GM18508 (cell line): ENCODE measurements around the gene MRPL9.

Experiments used
- ATAC-seq: cut with Tn5 transposase; IDR thresholded peaks from one replicate; pipeline ENCODE4 v1.9.1; 2021; ENCODE audit warnings: moderate number of reproducible peaks; ENCODE audit not compliant: insufficient read depth, unreplicated experiment

The MRPL9 gene

DNA sequence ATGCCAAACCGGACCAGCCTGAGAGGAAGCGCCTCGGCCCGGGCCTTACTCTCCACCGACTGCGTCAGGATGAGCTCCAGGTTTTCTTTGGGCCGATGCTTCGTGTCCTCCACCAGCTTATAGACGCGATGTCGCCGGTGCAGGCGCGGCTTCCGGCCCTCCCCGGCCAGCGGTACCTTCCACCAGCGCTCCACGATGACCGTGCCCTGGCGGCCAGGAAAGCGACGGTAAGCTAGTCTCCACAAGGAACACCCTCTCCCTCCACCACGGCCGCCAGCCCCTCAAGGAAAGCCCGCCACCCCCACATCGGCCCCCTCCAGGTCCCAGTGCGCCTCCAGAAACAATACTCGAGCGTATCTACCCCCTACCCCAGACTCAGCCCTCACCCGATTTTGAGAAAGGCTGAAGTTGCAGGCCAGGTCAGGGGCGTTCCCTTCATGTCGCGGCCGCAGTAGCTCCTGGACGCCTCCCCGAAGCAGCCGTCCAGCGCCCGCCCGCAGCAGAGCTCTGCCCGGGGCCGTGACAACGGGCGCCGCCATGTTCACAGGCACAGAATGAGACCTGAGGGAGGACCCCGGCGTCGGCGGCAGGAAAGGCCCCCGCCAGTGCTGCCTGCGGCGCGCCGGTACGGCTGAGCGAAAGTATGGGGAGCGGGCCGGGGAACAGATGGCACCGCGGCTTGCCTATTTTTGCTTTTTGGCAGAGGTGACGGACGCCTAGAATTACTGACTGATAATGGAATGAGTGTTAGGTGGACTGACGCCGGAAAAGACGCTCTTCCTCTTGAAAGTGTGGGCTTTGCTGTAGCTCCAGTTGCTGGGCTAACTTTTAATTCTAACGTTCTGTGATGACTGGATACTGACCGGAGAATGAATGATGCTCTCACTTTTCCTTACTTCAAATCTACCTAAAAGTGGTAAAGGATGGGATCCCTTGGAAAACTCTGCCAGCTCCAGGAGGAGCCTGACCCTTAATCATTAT is at the start of gene MRPL9:
Gene MRPL9, minus strand, starts transcription at position 556 of the 981 bp plus-strand sequence. Its CDS starts 17 bp downstream, at position 539.
- no peak for ATAC-seq

DNA sequence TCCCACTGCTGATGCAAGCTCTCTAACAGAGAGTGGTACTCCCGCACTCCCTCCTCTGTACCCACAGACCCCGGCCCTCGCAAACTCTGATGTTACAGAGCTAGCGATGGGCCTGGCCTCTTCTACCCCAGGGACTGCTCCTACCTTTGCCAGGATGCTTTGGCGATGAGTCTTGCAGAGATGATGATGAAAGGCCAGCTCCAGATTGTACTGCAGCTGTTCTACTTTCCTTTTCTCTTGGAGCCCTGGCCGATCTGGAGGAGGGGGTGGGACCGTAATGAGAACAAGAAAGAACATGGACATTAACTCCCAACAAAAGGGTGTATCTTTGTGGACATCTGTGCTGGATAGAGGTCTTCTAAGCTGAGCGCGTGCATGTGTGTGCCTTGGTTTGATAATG is 47.9 kb upstream of the MRPL9 start:
- ATAC-seq, result no peak

GRCh38 chr1:151809985-151810556 is 46.8 kb upstream of the MRPL9 start:
- no peak for ATAC-seq

DNA sequence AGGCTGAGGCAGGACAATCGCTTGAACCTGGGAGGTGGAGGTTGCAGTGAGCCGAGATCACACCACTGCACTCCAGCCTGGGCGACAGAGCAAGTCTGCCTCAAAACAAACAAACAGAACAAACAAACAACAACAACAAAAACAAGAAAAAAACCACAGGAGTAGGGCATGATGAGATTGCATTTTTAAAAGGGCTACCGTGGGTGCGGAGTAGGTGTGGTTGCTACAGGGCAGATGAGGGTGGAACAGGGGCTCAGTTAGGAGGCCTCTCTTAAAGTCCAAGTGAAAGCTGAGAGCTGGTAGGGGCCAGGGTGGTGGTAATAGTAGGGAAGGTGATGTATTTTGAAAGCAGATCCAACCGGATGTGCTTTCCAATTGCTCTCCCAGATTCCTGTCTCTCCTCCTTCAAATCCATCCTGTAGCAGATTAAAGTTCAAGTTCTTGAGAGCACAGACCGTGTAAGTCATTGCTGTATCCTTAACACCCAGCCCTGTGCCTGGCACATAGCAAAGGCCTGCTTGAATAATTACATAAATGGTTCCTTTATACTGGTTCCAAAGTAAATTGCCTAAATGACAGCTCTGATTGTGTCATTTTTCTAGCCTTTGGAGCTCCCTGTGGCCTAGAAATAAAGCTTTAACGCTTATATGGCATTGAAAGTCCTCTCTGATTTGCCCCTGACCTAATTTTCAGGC is 46.1 kb upstream of the MRPL9 start:
- no peak for ATAC-seq

DNA sequence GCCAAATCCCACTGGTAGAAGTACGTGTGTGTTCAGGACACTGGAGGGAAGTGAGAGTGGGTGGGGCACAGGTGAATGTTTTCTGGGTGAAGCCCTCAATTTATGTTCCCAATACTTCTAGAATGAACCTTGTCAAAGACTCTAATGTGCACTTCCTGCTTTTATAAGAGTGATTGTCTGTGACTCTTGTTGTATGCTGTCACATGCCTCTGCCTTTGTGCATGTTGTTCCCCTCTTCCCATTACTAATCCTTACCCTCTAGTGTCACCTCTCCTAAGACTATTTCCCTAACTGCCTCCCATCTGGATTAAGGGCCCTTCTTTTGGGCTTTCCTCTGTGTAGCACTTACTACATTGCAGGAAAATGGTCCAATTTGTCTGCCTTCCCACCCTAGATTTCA is 44.5 kb upstream of the MRPL9 start:
- no peak for ATAC-seq

DNA sequence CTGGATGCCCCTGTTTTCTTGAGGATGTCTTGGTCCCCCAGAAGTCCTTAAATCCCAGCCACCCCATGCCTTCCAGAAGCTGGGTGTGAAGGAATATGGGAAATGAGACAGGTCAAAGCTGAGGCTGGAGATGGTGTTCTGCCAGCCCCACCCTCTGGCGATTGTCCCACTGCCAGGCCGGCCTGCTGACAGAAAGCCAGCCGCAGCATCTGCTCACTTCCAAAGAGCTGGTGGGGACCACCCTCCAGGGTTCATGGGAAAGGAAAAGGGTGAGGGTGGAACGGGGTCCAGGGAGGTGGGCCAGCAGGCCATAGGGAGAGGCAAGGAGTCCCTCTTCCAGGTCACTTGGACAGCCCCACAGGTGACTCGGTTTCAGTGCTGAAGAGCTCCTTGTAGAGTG is 43.8 kb upstream of the MRPL9 start:
- no peak for ATAC-seq

DNA sequence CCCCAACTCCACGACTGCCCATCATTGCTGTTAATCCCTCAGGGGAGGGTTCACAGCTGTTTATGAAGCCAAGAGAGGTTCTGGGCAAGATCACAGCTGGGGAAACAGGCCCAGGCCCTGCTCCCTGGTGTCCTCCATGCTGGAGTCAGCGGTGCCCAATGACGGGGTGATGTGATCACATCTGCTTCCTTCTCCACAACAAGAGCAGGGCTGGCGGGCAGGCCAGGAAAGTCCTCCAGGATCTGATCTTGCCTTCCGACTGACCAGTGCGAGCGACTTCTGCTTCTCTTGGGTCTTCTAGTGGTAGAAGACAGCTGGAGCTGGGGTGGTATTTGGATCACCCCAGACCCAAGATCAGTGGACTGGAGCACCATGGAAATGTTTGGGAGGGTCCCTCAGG is 42.9 kb upstream of the MRPL9 start:
- ATAC-seq, result no peak

DNA sequence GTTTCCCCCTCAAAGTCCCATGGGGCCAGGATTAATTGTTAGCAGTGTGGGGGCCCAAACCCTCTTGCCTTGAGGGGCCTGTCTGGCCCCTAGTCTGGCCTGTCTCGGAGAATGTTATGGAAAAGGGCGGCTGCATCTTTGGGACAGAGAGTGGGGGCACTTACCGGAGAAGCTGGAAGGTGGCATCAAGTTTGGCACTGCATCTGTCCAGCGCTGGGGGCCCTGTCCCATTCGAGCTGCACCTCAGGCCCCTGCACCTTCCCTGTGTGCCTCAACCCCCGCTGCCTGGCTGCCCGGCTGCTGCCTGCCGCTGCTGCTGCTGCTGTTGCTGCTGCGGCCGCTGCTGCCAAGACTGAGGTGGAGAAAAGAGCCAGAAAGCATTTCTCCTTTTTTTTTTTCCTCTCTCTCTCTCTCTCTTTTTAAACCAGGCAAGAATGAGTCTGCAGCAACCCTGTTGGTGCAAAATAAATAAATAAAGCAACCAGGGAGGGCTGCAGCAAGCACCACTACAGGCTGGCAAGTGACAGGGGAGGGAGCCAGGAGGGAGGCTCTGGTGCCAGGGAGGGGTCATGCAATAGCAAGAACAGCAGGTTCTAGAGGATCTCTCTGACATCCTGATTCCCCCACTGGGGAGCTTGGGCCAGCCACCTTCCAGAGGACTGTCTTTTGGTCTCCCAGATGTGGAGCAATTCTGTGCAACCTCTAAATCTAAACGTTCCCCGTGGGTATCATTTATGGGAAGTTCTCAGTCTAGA is 41.9 kb upstream of the MRPL9 start, which contains the start of gene LINGO4:
Gene LINGO4, minus strand, starts transcription at position 354 of the 755 bp plus-strand sequence. CDS start 2,715 bp downstream, outside the sequence.
- no peak for ATAC-seq

DNA sequence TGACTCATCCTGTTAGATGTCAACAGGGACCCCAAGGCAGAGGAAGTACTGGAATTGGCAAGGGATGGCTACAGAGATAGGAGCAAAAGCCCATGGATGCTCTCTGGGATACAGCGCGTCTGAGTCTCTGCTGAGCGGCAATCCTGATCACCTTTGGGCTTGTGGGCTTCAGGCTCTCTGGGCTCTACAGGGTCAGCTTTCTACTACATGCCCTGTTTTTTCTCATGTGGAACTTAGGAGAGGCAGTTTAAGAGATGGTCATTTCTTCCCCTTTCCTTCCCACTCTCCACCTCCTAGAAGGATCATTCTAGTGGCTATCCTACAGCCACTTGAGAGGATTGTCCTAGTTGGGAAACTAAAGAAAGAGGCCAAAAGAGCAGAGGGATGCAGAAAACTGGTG is 40.6 kb upstream of the MRPL9 start:
- no peak for ATAC-seq

DNA sequence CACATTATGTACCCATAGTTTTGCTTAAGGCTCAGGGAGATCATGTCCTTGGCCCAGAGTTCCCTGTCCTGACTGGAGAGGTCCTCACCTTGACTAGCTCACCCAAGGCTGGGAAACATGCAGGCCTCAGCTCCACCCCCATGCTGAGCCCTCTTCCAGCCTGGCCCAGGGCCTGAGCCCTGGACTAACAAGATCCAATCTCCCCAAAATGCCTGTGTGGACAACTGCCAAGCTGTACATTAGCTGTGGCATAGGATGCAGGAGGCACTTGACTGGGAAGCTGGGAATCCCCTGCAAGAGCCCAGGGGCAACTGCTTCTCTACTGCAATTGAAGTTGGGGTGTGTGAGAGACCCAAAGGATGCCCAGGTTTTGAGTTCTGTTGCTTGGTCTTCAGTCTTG is 39.9 kb upstream of the MRPL9 start:
- ATAC-seq, result no peak

DNA sequence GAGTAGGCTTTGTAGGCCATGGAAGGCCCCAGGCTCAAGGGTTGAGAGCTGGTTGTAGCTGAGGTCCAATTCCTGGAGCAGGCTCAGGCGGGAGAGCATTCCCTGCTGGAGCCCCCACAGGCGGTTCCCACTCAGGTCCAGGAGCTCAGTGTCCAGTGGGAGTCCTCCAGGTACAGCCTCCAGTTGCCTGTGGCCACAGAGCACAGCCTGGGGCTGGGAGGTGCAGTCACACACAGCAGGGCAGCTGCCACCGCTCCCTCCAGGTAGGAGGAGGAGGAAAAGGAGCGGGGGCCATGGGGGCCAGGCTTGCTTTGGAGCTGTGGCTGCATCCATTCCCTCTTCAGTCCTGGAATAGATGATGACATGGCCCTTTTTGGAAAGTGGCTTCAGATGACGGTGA is 39.1 kb upstream of the MRPL9 start:
- no peak for ATAC-seq

GRCh38 chr1:151801846-151802245 is 38.5 kb upstream of the MRPL9 start:
- no peak for ATAC-seq

- ATAC-seq, result no peak
These were observed 38.1 kb upstream of the MRPL9 start for GRCh38 chr1:151801310-151801820.

DNA sequence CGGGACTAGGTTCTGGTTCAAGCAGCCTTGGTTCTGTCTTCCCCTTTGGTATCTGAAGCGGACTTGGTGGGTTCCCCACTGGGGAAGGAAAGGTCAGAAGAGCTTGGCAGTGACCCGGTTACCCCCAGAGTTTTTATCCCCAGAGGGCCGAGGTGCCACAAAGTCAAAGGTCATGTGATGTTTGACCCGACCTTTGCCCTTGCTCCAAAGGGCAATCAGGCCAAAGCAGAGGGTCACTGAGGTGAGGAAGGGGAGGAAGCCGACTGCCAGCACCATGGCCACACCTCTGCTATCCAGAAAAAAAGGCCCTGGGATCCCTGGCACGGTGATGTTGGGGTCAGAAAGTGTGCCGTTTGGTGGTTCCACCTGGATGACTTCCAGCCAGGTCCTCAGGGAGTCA is 37.5 kb upstream of the MRPL9 start:
- ATAC-seq, result no peak

DNA sequence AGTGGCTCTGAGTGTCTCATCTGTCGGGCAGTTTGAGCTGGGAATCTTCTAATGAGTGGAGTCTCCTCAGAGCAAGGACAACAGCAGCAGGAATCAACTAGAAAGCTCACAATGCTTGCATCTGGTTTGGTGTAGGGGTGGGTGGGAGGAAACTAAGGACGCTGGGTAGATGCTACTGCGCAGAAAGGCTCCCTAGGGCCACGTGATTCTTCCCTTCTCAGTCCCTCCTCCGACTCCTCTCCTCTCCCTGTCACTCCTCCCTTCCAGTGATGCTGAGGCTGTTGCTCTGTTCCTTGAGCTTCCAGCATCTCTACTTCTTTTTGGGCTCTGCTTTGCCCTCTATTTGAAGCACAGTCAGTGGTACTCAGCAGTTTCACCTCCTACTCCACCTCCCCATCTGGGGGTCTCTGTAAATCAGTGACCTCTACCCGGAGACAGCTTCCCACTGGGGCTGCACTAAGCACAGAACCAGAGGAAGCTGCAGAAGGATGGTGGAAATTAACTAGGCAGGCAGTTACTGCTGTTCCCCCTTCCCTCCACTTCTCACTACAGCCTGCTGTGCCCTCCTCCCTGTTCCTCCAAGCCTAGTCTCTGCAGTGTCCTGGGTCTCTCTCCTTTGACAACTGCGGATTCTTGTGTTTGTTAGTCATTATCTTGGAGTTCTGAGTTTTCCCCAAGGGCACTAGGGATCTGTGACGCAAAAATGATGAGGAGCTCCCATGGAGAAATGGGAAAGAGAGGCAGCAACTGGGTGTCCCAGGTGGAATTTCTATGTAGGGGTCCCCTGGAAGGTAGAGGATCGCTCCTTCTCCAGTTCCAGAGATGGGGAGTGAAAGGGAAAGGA is 36.1 kb upstream of the MRPL9 start:
- no peak for ATAC-seq

DNA sequence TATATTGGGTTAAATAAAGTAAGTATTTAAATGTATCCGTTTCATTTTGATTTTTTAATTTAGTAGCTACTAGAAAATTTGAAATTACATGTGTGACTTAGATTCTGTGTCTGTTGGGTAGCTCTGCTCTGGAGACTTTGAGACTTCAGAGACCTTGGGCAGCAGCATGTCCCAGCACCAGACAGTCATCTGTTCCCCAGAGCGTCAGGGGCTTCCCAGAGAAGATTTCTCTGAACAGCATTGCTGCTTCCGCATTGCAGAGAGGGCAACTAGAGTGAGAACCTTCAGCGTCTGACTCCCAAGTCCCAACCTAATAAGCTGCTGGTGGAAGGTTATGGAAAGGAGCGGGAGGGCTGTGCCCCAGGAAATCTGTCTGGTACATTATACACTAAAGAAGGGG is 35.3 kb upstream of the MRPL9 start:
- ATAC-seq, result no peak

GRCh38 chr1:151790940-151791651 is 27.8 kb upstream of the MRPL9 start:
- no peak for ATAC-seq

GRCh38 chr1:151790071-151790939 is 27.0 kb upstream of the MRPL9 start, which contains the start of gene TDRKH:
TSS of gene TDRKH (minus strand) at chr1:151790500. CDS start at chr1:151783022, 7,478 bp downstream.
- ATAC-seq, result peak; percentile 85
